ENCODE measurements around the gene ALX4. TPM values are rescaled to one million over a fixed set of nuclear protein-coding genes. Genes with fewer than 3 reads are reported as not detected.

The ALX4 gene
- polyA plus RNA-seq, 1 experiment, result not detected

DNA sequence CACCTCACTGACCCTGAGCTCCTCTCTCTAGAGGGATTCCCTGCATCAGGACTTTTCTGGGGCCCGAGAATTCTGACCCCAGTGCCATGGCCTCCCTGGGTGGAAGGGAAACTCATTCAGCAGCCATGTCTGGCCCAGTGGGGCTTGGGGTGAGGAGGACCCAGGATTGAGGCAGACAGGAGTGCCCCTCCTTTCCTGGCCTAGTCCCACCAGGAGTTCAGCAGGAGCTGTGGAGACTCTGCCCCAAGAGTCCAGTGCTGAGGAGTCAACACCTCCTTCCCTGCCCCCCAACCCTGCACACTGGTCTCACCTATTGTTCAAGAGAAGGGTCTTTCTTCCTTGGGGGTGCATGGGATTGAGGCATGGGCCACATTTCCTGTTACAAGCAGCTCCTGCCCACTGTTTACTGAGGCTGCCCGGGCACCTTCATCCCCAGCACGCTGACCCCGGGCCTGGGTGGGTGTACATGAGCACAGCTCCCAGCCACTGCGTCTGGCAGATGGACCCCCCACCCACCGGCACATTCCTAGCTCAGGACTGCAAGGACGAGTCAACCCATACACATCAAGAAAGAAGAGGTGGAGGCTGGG lies 33.9 kb downstream of the ALX4 start:
- no peak overlapping the region for H3K27ac ChIP-seq (ENCODE audit: low read depth, low read length)
- no peak for DNase-seq (ENCODE audit: low read depth, low spot score)
- no peak overlapping the region for H3K4me3 ChIP-seq (ENCODE audit: low read depth, low read length)
- TF ChIP-seq, protein P1, sequence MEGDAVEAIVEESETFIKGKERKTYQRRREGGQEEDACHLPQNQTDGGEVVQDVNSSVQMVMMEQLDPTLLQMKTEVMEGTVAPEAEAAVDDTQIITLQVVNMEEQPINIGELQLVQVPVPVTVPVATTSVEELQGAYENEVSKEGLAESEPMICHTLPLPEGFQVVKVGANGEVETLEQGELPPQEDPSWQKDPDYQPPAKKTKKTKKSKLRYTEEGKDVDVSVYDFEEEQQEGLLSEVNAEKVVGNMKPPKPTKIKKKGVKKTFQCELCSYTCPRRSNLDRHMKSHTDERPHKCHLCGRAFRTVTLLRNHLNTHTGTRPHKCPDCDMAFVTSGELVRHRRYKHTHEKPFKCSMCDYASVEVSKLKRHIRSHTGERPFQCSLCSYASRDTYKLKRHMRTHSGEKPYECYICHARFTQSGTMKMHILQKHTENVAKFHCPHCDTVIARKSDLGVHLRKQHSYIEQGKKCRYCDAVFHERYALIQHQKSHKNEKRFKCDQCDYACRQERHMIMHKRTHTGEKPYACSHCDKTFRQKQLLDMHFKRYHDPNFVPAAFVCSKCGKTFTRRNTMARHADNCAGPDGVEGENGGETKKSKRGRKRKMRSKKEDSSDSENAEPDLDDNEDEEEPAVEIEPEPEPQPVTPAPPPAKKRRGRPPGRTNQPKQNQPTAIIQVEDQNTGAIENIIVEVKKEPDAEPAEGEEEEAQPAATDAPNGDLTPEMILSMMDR (IDR thresholded peaks at IDR 0.05; ENCODE audit: low read depth, low read length), result no peak
- H3K9me3 ChIP-seq (ENCODE audit: control insufficient read depth, insufficient read depth, low read length), result peaks cover 3% of the 10 kb centered on the region; the same call in 1 of the 2 replicates
- peaks cover 13% of the 10 kb centered on the region for H3K27me3 ChIP-seq (ENCODE audit: control insufficient read depth, insufficient read depth, low read length)
- CTCF ChIA-PET, result interaction anchor here (1.9 kb wide), 1 partner anchor 10 kb away, joined by 7 read pairs; no protein-coding TSS in a partner anchor
- POLR2A ChIA-PET, result no interaction called here

DNA sequence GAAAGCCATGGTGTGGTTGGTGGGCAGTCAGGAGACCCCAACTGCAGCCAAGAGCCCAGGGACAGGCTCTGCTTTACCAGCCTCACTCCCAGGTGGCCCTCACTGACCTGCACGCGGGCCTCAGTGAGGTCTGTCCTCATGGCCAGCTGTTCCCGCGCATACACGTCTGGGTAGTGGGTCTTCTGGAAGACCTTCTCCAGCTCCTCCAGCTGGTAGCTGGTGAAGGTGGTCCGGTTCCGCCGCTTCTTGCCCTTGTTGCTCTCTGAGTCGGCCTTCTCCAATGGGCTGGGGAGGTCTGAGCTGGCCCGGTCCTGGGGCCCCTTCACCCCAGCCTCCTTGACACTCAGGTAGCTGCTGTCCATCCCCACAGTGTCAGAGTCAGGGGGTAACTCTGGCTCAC lies 34.7 kb downstream of the ALX4 start:
- DNase-seq (ENCODE audit: low read depth, low spot score), result no peak
- TF ChIP-seq, protein P1 (IDR thresholded peaks at IDR 0.05; ENCODE audit: low read depth, low read length), result no peak
- H3K4me3 ChIP-seq (ENCODE audit: low read depth, low read length), result no peak overlapping the region
- CTCF ChIA-PET, result interaction anchor here (0.5 to 1.9 kb wide), 2 partner anchors 11 to 156 kb away, joined by 7 read pairs; no protein-coding TSS in a partner anchor
- H3K27me3 ChIP-seq (ENCODE audit: control insufficient read depth, insufficient read depth, low read length), result peaks cover 9% of the 10 kb centered on the region
- POLR2A ChIA-PET, result no interaction called here
- no peak overlapping the region for H3K27ac ChIP-seq (ENCODE audit: low read depth, low read length)
- peaks cover 3% of the 10 kb centered on the region; the same call in 1 of the 2 replicates for H3K9me3 ChIP-seq (ENCODE audit: control insufficient read depth, insufficient read depth, low read length)

- H3K27me3 ChIP-seq (ENCODE audit: control insufficient read depth, insufficient read depth, low read length), result peaks cover 4% of the 10 kb centered on the region
- 0 out of 2 replicates have a peak, but pooled peaks cover 3% of the 10 kb centered on the region for H3K9me3 ChIP-seq (ENCODE audit: control insufficient read depth, insufficient read depth, low read length)
- ChIA-PET POLR2A (no interaction called here), CTCF (no interaction called here)
- H3K4me3 ChIP-seq (ENCODE audit: low read depth, low read length), result no peak overlapping the region
- no peak for DNase-seq (ENCODE audit: low read depth, low spot score)
- no peak overlapping the region for H3K27ac ChIP-seq (ENCODE audit: low read depth, low read length)
- TF ChIP-seq, protein P1 (IDR thresholded peaks at IDR 0.05; ENCODE audit: low read depth, low read length), result no peak
Measured at GRCh38 chr11:44274404-44274803, 35.5 kb downstream of the ALX4 start.

GRCh38 chr11:44271286-44271685 lies 38.7 kb downstream of the ALX4 start:
- ChIA-PET POLR2A (no interaction called here), CTCF (no interaction called here)
- no peak overlapping the region for H3K4me3 ChIP-seq (ENCODE audit: low read depth, low read length)
- 0 out of 2 replicates have a peak, but pooled peaks cover 3% of the 10 kb centered on the region for H3K9me3 ChIP-seq (ENCODE audit: control insufficient read depth, insufficient read depth, low read length)
- H3K27me3 ChIP-seq (ENCODE audit: control insufficient read depth, insufficient read depth, low read length), result no peaks in the 10 kb centered on the region
- TF ChIP-seq, protein P1 (IDR thresholded peaks at IDR 0.05; ENCODE audit: low read depth, low read length), result no peak
- H3K27ac ChIP-seq (ENCODE audit: low read depth, low read length), result no peak overlapping the region
- no peak for DNase-seq (ENCODE audit: low read depth, low spot score)

DNA sequence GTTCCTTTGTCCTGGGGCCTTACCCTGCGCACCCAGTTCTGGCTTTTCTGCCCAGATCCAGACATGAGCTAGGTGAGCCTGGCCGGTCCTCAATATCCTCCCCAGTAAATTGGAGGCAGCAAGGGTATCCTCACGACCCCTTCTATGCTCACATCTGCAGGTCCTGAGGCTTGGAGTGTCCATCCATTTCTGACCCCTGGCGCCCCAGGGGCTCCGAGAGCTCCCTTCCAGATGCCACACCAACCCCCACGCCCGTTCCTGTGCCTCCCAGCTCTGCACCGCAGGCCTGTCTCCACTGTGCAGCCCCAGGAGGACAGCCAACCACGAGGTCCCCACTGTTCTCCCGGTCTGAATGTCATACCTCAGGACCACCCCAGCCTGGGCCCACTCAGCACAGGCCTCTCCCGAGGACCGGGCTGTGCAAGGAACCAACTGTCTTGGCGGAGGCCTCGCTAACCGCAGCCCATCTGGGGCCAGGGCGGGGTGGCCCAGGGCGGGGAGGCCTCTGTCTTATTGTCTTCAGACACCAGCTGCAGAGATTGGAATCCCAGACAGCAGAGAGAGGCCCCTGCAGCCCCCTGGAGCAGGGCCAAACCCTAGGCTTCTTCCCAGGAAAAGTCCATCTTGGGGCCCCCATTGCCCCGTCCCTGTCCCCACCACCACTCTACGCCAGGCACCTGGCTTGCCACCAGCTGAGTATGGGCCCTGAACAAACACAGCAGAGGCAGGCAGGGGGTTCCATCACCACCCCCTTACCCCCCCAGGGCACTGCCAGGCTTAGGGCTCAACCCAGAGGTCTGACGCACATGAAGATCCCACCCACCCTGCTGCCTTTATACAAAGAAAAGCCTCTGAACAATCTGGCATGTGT lies 39.3 kb downstream of the ALX4 start:
- Histone ChIP-seq H3K4me3 (ENCODE audit: low read depth, low read length) (no peak overlapping the region), H3K9me3 (ENCODE audit: control insufficient read depth, insufficient read depth, low read length) (0 out of 2 replicates have a peak, but pooled peaks cover 3% of the 10 kb centered on the region), H3K27me3 (ENCODE audit: control insufficient read depth, insufficient read depth, low read length) (no peaks in the 10 kb centered on the region), H3K27ac (ENCODE audit: low read depth, low read length) (no peak overlapping the region)
- TF ChIP-seq, protein P1 (IDR thresholded peaks at IDR 0.05; ENCODE audit: low read depth, low read length), result no peak
- DNase-seq (ENCODE audit: low read depth, low spot score), result no peak
- ChIA-PET POLR2A (no interaction called here), CTCF (interaction anchor here (0.7 to 0.9 kb wide), 2 partner anchors 177 to 346 kb away, joined by 3 read pairs; no protein-coding TSS in a partner anchor)
